ENCODE results near the gene ZBTB46.

DNA sequence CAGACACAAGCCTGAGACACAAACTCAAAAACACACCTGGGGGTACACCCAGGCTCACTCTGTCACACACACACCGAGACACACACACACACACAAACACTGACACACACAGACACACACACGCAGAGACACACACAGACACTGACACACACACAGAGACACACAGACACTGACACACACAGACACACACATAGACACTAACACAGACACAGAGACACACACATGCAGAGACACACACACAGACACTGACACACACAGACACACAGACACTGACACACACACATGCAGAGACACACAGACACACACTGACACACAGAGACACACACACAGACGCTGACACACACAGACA, 15.8 kb upstream of the ZBTB46 start:
- TF ChIP-seq, protein P1, sequence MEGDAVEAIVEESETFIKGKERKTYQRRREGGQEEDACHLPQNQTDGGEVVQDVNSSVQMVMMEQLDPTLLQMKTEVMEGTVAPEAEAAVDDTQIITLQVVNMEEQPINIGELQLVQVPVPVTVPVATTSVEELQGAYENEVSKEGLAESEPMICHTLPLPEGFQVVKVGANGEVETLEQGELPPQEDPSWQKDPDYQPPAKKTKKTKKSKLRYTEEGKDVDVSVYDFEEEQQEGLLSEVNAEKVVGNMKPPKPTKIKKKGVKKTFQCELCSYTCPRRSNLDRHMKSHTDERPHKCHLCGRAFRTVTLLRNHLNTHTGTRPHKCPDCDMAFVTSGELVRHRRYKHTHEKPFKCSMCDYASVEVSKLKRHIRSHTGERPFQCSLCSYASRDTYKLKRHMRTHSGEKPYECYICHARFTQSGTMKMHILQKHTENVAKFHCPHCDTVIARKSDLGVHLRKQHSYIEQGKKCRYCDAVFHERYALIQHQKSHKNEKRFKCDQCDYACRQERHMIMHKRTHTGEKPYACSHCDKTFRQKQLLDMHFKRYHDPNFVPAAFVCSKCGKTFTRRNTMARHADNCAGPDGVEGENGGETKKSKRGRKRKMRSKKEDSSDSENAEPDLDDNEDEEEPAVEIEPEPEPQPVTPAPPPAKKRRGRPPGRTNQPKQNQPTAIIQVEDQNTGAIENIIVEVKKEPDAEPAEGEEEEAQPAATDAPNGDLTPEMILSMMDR (IDR thresholded peaks at IDR 0.05 in 8 of 11, conservative IDR thresholded peaks at IDR 0.05 in 3 of 11), result no peak
- TF ChIP-seq POLR2A (IDR thresholded peaks at IDR 0.05), result no peak

All from spleen (tissue), 7 donors.